ENCODE measurements around the gene PLCE1.

Gene PLCE1

GRCh38 chr10:94005050-94005449, 11.3 kb downstream of the PLCE1 start:
- Histone ChIP-seq H3K27me3 (ENCODE audit: insufficient read depth, low read length) (no peaks in the 10 kb centered on the region), H3K4me3 (ENCODE audit: low read depth, low read length) (no peak overlapping the region), H3K27ac (ENCODE audit: low read depth, low read length) (no peak overlapping the region), H3K79me2 (ENCODE audit: control insufficient read depth, insufficient read depth, low read length, unreplicated experiment) (no peaks in the 10 kb centered on the region), H3K4me1 (ENCODE audit: control insufficient read depth, insufficient read depth, low read length, unreplicated experiment) (peaks cover 25% of the 10 kb centered on the region), H2AFZ (ENCODE audit: low read length, unreplicated experiment) (no peak overlapping the region), H3K36me3 (ENCODE audit: insufficient read depth, low read length) (no peaks in the 10 kb centered on the region)

- peak overlapping the region; percentile 92 for H3K27ac ChIP-seq (ENCODE audit: low read depth, low read length)
- no peaks in the 10 kb centered on the region for H3K36me3 ChIP-seq (ENCODE audit: insufficient read depth, low read length)
- no peaks in the 10 kb centered on the region for H3K27me3 ChIP-seq (ENCODE audit: insufficient read depth, low read length)
- H3K4me1 ChIP-seq (ENCODE audit: control insufficient read depth, insufficient read depth, low read length, unreplicated experiment): peaks cover 16% of the 10 kb centered on the region
- peak overlapping the region; percentile 70 for H2AFZ ChIP-seq (ENCODE audit: low read length, unreplicated experiment)
- H3K79me2 ChIP-seq (ENCODE audit: control insufficient read depth, insufficient read depth, low read length, unreplicated experiment): no peaks in the 10 kb centered on the region
- peak overlapping the region; percentile 53 for H3K4me3 ChIP-seq (ENCODE audit: low read depth, low read length)
Observed at GRCh38 chr10:94006591-94007550, 13.1 kb downstream of the PLCE1 start.

GRCh38 chr10:94008526-94008925, 14.8 kb downstream of the PLCE1 start:
- Histone ChIP-seq H3K27me3 (ENCODE audit: insufficient read depth, low read length) (no peaks in the 10 kb centered on the region), H3K4me3 (ENCODE audit: low read depth, low read length) (no peak overlapping the region), H3K27ac (ENCODE audit: low read depth, low read length) (no peak overlapping the region), H3K4me1 (ENCODE audit: control insufficient read depth, insufficient read depth, low read length, unreplicated experiment) (peaks cover 20% of the 10 kb centered on the region), H3K36me3 (ENCODE audit: insufficient read depth, low read length) (no peaks in the 10 kb centered on the region), H3K79me2 (ENCODE audit: control insufficient read depth, insufficient read depth, low read length, unreplicated experiment) (no peaks in the 10 kb centered on the region), H2AFZ (ENCODE audit: low read length, unreplicated experiment) (no peak overlapping the region)

DNA sequence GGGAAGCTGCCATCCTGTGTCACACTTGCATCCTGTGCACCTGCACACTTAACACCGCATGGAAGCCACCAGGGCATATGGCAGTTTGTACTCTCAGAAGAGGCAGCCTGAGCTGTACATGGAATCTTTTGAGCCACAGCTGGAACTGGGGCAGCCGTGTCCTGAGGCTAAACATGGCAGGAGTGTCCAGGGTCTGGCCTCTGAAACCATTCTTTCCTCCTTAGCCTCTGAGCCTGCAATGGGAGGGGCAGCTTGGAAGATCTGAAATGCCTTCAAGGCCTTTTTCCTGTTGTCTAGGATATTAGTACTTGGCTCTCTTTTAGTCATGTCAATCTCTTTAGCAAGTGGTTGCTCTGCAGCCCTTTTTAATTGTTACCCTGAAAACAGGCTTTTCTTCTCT, 16.4 kb downstream of the PLCE1 start:
- H2AFZ ChIP-seq (ENCODE audit: low read length, unreplicated experiment): no peak overlapping the region
- peaks cover 20% of the 10 kb centered on the region for H3K4me1 ChIP-seq (ENCODE audit: control insufficient read depth, insufficient read depth, low read length, unreplicated experiment)
- no peak overlapping the region for H3K4me3 ChIP-seq (ENCODE audit: low read depth, low read length)
- H3K79me2 ChIP-seq (ENCODE audit: control insufficient read depth, insufficient read depth, low read length, unreplicated experiment): no peaks in the 10 kb centered on the region
- H3K36me3 ChIP-seq (ENCODE audit: insufficient read depth, low read length): no peaks in the 10 kb centered on the region
- H3K27me3 ChIP-seq (ENCODE audit: insufficient read depth, low read length): no peaks in the 10 kb centered on the region
- H3K27ac ChIP-seq (ENCODE audit: low read depth, low read length): no peak overlapping the region

DNA sequence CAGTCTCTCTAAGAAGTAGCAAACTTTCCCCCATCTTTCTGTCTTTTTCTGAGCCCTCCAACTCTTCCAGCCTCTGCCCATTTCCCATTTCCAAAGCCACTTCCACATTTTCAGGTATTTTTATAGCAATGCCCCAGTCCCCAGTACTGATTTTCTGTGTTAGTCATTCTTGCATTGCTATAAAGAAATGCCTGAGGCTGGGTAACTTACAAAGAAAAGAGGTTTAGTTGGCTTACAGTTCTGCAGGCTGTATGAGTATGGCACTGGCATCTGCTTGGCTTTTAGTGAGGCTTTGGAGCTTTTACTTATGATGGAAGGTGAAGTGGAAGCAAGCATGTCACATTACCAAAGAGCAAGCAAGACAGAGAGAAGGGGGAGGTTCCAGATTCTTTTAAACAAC, 17.2 kb downstream of the PLCE1 start:
- H3K4me1 ChIP-seq (ENCODE audit: control insufficient read depth, insufficient read depth, low read length, unreplicated experiment): peaks cover 16% of the 10 kb centered on the region
- H3K4me3 ChIP-seq (ENCODE audit: low read depth, low read length): no peak overlapping the region
- H3K36me3 ChIP-seq (ENCODE audit: insufficient read depth, low read length): no peaks in the 10 kb centered on the region
- H3K27ac ChIP-seq (ENCODE audit: low read depth, low read length): no peak overlapping the region
- H3K79me2 ChIP-seq (ENCODE audit: control insufficient read depth, insufficient read depth, low read length, unreplicated experiment): no peaks in the 10 kb centered on the region
- H2AFZ ChIP-seq (ENCODE audit: low read length, unreplicated experiment): no peak overlapping the region
- no peaks in the 10 kb centered on the region for H3K27me3 ChIP-seq (ENCODE audit: insufficient read depth, low read length)

DNA sequence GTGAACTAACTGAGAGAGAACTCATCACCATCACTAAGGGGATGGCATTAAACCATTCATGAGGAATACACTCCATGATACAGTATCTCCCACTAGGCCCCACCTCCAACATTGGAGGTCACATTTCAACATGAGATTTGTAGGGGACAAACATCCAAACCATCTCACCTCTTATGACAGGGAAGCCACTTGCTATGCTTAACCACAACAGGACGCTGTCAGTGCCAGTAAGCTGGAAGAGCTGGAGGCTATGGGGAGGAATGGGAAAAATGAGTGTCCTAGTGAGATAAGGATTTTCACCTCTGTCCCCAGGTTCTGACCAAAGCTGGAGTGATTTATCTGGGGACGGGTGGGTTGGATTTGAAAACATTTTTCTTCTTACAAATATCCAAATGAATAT, 17.6 kb downstream of the PLCE1 start:
- H3K36me3 ChIP-seq (ENCODE audit: insufficient read depth, low read length): no peaks in the 10 kb centered on the region
- peaks cover 13% of the 10 kb centered on the region for H3K4me1 ChIP-seq (ENCODE audit: control insufficient read depth, insufficient read depth, low read length, unreplicated experiment)
- H3K79me2 ChIP-seq (ENCODE audit: control insufficient read depth, insufficient read depth, low read length, unreplicated experiment): no peaks in the 10 kb centered on the region
- no peak overlapping the region for H3K4me3 ChIP-seq (ENCODE audit: low read depth, low read length)
- H3K27ac ChIP-seq (ENCODE audit: low read depth, low read length): no peak overlapping the region
- H3K27me3 ChIP-seq (ENCODE audit: insufficient read depth, low read length): no peaks in the 10 kb centered on the region
- H2AFZ ChIP-seq (ENCODE audit: low read length, unreplicated experiment): no peak overlapping the region

- H3K27ac ChIP-seq (ENCODE audit: low read depth, low read length): no peak overlapping the region
- no peak overlapping the region for H3K4me3 ChIP-seq (ENCODE audit: low read depth, low read length)
- H3K4me1 ChIP-seq (ENCODE audit: control insufficient read depth, insufficient read depth, low read length, unreplicated experiment): peaks cover 14% of the 10 kb centered on the region
- no peaks in the 10 kb centered on the region for H3K36me3 ChIP-seq (ENCODE audit: insufficient read depth, low read length)
- no peak overlapping the region for H2AFZ ChIP-seq (ENCODE audit: low read length, unreplicated experiment)
- H3K27me3 ChIP-seq (ENCODE audit: insufficient read depth, low read length): no peaks in the 10 kb centered on the region
- H3K79me2 ChIP-seq (ENCODE audit: control insufficient read depth, insufficient read depth, low read length, unreplicated experiment): no peaks in the 10 kb centered on the region
Observed at GRCh38 chr10:94012834-94013233, 19.1 kb downstream of the PLCE1 start.

- Histone ChIP-seq H3K27me3 (ENCODE audit: insufficient read depth, low read length) (no peaks in the 10 kb centered on the region), H3K36me3 (ENCODE audit: insufficient read depth, low read length) (no peaks in the 10 kb centered on the region), H3K4me3 (ENCODE audit: low read depth, low read length) (no peak overlapping the region), H3K4me1 (ENCODE audit: control insufficient read depth, insufficient read depth, low read length, unreplicated experiment) (peaks cover 19% of the 10 kb centered on the region), H2AFZ (ENCODE audit: low read length, unreplicated experiment) (no peak overlapping the region), H3K27ac (ENCODE audit: low read depth, low read length) (no peak overlapping the region), H3K79me2 (ENCODE audit: control insufficient read depth, insufficient read depth, low read length, unreplicated experiment) (no peaks in the 10 kb centered on the region)
Observed at GRCh38 chr10:94013331-94013760, 19.6 kb downstream of the PLCE1 start.

DNA sequence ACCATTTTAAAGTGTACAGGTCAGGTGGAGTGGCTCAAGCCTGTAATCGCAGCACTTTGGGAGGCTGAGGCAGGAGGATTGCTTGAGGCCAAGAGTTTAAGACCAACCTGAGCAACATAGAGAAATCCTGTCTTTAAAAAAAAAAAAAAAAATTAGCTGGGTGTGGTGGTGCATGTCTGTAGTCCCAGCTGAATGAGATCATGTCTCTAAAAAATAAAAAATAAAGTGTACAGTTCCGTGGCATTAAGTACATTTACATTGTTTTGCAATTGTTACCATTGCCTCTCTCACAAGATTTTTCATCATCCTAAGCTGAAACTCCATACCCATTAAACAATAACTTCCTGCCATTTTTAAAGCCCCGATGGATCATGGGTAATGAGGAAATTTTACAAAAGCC, 20.6 kb downstream of the PLCE1 start:
- Histone ChIP-seq H3K4me3 (ENCODE audit: low read depth, low read length) (no peak overlapping the region), H3K4me1 (ENCODE audit: control insufficient read depth, insufficient read depth, low read length, unreplicated experiment) (peaks cover 27% of the 10 kb centered on the region), H3K36me3 (ENCODE audit: insufficient read depth, low read length) (no peaks in the 10 kb centered on the region)

GRCh38 chr10:94016727-94017714, 23.3 kb downstream of the PLCE1 start:
- peaks cover 27% of the 10 kb centered on the region for H3K4me1 ChIP-seq (ENCODE audit: control insufficient read depth, insufficient read depth, low read length, unreplicated experiment)
- no peaks in the 10 kb centered on the region for H3K79me2 ChIP-seq (ENCODE audit: control insufficient read depth, insufficient read depth, low read length, unreplicated experiment)
- H2AFZ ChIP-seq (ENCODE audit: low read length, unreplicated experiment): no peak overlapping the region
- H3K4me3 ChIP-seq (ENCODE audit: low read depth, low read length): no peak overlapping the region
- H3K27ac ChIP-seq (ENCODE audit: low read depth, low read length): no peak overlapping the region
- no peaks in the 10 kb centered on the region for H3K27me3 ChIP-seq (ENCODE audit: insufficient read depth, low read length)
- H3K36me3 ChIP-seq (ENCODE audit: insufficient read depth, low read length): no peaks in the 10 kb centered on the region

More for the DNA sequence above, 20.6 kb downstream of the PLCE1 start:
- Histone ChIP-seq H2AFZ (ENCODE audit: low read length, unreplicated experiment) (no peak overlapping the region), H3K79me2 (ENCODE audit: control insufficient read depth, insufficient read depth, low read length, unreplicated experiment) (no peaks in the 10 kb centered on the region), H3K27ac (ENCODE audit: low read depth, low read length) (no peak overlapping the region), H3K27me3 (ENCODE audit: insufficient read depth, low read length) (no peaks in the 10 kb centered on the region)
